ENCODE measurements around the gene HYDIN.
"Not testable (repeated sequence)": the region's sequence is repeated elsewhere in the genome, so short reads cannot be mapped to it uniquely, and the experiment has no call there.

DNA sequence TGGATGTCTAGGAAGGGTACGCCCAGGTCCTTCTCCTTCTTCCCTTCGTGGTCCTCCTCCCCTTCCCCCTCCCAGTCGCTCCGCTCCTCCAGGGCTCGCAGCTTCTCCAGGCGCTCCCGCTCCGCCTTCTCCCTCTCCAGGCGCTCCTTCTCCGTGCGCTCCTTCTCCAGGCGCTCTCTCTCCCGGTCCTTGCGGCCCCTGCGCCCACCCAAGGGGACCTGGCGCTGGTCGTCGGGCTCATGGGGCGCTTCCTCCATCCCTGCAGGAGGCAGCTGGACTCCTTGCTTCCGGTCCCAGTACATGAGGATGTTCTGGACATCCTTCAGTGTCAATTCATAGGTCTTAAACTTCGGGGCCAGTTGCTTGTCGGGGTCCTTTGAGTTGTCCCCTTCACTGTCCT is 309.9 kb downstream of the HYDIN start:
- not testable (repeated sequence) for TF ChIP-seq NFE2 (IDR thresholded peaks at IDR 0.05; ENCODE audit: low read depth); ZNF232 (CRISPR knock-in tag; IDR thresholded peaks at IDR 0.05)
- TF ChIP-seq, protein P1, sequence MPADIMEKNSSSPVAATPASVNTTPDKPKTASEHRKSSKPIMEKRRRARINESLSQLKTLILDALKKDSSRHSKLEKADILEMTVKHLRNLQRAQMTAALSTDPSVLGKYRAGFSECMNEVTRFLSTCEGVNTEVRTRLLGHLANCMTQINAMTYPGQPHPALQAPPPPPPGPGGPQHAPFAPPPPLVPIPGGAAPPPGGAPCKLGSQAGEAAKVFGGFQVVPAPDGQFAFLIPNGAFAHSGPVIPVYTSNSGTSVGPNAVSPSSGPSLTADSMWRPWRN (IDR thresholded peaks at IDR 0.05; ENCODE audit: low read depth): not testable (repeated sequence)
- TF ChIP-seq, protein P2, sequence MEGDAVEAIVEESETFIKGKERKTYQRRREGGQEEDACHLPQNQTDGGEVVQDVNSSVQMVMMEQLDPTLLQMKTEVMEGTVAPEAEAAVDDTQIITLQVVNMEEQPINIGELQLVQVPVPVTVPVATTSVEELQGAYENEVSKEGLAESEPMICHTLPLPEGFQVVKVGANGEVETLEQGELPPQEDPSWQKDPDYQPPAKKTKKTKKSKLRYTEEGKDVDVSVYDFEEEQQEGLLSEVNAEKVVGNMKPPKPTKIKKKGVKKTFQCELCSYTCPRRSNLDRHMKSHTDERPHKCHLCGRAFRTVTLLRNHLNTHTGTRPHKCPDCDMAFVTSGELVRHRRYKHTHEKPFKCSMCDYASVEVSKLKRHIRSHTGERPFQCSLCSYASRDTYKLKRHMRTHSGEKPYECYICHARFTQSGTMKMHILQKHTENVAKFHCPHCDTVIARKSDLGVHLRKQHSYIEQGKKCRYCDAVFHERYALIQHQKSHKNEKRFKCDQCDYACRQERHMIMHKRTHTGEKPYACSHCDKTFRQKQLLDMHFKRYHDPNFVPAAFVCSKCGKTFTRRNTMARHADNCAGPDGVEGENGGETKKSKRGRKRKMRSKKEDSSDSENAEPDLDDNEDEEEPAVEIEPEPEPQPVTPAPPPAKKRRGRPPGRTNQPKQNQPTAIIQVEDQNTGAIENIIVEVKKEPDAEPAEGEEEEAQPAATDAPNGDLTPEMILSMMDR (IDR thresholded peaks at IDR 0.05 in 2 of 3, conservative IDR thresholded peaks at IDR 0.05 in 1 of 3; ENCODE audit: insufficient read depth in 2 of 3, low read depth in 1 of 3, low read length in 3 of 3): not testable (repeated sequence)
